ENCODE data around the gene REG1B.
"Not testable (repeated sequence)": the region's sequence is repeated elsewhere in the genome, so short reads cannot be mapped to it uniquely, and the experiment has no call there.

Gene REG1B

DNA sequence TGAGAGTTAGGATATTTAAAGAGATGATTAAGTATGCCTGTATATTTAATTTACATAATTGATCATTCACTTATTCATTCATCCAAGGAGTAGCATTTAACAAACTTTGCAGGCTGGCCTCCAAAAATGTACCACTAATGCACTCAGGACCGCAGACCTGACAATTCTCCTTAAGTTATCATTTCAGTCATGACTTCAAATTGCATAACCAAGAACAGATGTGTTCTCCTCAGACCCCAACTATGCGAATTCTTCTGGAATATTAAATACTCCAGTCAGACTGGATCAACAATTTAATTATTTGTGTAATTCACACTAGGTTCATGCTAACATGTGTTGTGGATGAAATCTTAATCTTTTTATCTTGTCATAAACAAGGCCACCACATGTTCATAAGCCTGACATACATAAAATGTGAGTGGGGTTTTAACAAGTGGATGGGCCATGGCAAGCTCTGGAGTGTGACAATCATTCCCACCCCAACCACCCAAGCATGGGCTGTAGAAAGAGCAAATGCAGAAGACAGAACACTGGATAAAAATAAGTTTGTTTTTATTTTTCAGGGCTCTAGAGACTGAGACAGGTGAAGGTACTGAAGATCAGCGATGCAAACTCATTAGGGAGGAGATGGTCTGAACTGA lies 3.2 kb downstream of the REG1B start:
- DNase-seq (ENCODE audit: low spot score), result peak; percentile 17

DNA sequence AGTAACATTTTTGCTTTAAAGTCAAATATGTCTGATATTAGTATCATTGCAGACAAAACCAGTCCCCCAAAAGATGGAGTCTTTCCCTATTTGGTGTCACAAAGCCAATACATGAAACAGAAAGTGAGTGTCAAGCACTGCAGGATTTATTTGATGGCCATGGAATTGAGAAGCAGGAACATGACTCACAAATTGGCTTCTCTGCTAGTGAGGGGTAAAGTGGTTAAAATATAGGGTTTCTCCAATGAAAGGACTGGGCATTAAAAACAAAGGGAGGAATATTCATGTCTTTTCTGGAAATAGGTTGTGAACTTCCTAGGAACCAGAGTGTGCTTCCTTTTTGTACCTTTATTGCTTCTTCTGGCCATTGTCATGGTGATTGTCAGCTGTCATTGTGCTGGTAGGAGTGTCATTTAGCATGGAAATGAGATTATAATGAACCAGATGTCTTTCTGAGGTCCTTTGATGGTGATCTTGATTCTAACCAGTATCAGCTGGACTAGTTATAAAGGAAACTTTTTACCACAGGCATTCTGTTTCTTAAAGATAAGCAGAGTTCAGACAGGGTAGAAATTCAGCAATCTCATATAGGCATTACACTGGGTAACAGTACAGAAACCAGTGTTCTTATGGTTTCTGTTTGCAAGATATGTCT lies 4.1 kb downstream of the REG1B start:
- DNase-seq (ENCODE audit: low spot score), result peak; percentile 53

DNA sequence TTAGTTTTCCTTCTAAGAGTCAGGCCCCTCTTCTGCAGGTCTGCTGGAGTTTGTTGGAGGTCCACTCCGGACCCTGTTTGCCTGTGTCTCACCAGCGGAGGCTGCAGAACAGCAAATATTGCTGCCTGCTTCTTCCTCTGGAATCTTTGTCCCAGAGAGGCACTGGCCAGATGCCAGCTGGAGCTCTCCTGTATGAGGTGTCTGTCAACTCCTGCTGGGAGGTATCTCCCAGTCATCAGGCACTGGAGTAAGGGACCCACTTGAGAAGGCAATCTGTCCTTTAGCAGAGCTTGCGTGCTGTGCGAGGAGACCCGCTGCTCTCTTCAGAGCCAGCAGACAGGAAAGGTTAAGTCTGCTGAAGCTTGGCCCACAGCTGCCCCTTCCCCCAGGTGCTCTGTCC lies 4.8 kb downstream of the REG1B start:
- DNase-seq (ENCODE audit: low spot score), result peak; percentile 4

DNA sequence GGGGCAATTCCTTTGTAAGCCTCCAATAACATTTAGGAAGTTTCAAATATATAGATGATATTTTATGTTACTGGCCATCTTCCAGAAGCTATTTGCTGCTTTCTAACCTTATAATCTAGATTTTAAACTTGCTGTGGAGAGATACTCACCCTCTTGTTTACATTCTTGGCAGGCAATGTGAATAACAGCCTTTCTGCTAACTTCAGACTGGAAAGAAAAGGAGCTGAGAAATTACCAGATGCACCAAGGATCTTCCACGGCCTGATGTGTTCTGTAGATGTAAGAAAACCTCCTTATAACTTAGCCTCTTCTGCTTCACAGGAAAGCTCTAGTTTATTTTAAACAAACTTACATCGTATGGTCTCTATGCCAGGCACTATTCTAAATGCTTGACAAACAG lies 16.7 kb downstream of the REG1B start:
- no peak for DNase-seq (ENCODE audit: low spot score)

DNA sequence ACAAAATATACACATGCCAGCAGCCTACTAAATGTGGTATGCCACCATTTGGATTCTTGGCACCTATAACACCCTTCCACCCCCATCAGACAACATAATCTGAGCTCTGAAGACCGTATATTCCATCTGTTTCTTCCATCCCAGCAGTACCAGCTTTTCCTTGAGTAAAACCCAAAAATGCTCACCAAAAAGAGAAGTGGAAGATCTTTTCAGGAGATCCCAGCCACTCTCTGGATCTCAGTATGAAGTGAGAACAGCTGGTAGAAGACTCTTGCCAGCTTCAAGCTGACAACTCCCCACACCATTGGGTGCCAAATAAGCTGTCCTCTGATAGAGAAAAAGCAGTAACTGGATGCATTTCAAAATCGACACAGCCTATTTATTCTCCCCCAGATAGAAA lies 22.6 kb downstream of the REG1B start:
- no peak for DNase-seq (ENCODE audit: low spot score)

DNA sequence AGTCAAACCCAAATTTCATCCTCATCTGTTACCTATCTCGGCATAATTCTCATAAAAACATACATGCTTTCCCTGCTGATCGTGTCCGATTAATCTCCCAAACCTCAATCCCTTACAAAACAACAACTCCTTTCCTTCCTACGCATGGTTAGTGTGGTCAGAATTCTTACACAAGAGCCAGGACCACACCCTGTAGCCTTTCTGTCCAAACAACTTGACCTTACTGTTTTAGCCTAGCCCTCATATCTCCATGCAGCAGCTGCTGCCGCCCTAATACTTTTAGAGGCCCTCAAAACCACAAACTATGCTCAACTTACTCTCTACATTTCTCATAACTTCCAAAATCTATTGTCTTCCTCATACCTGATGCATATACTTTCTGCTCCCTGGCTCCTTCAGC lies 33.0 kb downstream of the REG1B start:
- not testable (repeated sequence) for DNase-seq (ENCODE audit: low spot score)

DNA sequence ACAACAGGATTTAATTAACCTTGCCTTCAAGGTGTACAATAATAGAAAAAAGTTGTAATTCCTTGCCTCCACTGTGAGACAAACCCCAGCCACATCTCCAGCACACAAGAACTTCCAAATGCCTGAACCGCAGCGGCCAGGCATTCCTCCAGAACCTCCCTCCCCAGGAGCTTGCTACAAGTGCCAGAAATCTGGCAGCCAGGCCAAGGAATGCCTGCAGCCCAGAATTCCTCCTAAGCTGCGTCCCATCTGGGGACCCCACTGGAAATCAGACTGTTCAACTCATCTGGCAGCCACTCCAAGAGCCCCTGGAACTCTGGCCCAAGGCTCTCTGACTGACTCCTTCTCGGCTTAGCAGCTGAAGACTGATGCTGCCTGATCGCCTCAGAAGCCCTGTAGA lies 34.3 kb downstream of the REG1B start:
- not testable (repeated sequence) for DNase-seq (ENCODE audit: low spot score)

DNA sequence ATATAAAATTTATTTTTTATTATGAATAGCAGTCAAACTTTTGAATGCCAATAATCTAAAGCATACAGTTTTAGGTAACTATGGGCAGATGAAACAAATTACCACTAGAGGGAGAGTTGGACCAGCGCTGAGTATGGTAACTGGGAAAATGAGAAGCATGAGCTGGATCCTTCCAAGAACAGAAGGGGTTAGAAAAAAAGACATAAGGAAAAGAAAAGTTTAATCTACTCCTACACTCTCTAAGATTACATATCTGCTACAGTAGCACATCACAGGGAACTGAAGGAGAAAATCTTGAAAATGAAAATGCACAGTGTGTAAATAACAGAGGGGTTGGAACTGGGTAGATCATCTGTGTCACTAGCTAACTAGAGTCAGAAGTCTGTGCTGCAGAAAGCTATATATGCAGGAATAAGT lies 46.8 kb downstream of the REG1B start:
- DNase-seq (ENCODE audit: low spot score), result peak; percentile 62

DNA sequence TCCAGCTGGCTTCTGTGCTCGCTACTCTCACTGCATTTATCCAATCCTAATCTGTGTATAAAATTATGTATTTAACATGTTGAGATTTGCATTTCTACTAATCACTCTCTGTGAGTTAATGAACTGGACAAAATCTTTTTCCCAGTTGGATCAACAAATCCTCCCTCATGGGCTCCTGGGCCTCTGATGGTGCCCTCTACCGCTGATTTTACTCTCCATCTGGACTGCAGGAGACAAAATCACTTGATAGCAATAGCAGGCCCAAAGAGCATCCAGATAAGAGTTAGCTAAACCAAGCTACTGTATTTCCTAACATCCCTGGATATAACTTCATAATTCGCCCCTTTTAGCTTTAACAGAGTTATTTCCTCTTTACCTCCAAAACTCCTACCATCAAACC lies 47.8 kb downstream of the REG1B start:
- peak; percentile 55 for DNase-seq (ENCODE audit: low spot score)

Measured in SK-N-DZ (cell line).